GM18861 (cell line): Measurements from ENCODE around the gene C4orf17.
"Not testable (repeated sequence)": the region's sequence is repeated elsewhere in the genome, so short reads cannot be mapped to it uniquely, and the experiment has no call there.

Source experiments
- ATAC-seq: cut with Tn5 transposase; IDR thresholded peaks from one replicate; pipeline ENCODE4 v1.9.1; 2021; ENCODE audit not compliant: unreplicated experiment

Gene C4orf17

DNA sequence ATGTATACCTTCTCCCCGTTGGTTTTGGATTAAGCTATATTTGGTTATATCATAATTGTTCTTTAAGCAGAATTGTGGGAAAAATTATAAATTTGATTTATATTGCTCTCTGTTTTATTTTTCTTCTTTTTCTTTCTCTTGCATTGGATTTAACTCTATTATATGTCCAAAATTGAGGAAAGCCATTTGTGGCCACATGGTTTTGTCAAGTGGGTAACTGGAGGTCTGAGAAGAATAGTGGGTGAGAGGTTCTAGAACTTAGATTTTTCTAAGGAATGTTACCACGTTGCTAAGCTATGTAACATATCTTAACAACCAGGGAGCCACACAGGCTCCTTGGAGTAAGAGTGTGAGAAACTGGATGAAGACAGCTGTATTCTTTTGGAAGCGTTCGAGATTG, at the start of gene C4orf17:
TSS of gene C4orf17 (plus strand) at position 301 of the 400 bp plus-strand sequence. CDS start 2,061 bp downstream, outside the sequence.
- ATAC-seq: no peak

DNA sequence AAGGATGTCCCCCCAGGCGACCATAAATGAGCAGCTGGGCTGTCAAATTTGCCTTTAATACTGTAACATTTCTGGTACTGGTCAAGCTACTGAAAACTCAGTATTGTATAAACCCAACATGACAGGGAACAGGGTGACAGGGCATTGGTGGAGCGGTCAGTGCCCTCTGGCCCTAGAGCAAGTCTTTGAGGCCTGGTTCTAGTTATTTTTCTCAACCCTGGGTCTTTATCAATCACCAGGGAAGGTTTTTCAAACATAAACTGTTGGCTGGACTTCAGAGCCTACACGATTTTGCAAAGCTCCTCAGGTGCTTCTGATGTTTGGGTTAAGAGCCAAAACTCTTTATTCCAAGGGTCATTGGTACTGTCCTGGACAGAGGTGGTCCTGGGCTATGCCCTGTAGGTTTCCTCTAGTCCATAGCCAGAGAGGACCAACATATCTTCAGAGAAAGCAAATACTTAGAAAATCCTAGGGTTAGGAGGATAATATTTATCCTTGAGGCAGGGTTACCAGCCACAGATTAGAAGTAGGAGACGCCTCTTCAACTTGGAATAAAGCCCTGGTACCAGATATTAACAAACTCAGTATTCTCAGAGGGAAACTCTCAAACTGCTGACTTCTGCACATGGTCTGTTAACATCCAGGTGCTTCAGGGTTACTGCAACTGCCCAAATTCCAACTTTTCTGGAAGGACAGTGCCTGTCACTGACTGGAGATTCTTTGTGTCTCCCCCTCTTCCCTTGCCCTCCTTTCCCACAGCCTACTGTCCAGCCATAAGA, 49.0 kb upstream of the C4orf17 start:
- no peak for ATAC-seq

DNA sequence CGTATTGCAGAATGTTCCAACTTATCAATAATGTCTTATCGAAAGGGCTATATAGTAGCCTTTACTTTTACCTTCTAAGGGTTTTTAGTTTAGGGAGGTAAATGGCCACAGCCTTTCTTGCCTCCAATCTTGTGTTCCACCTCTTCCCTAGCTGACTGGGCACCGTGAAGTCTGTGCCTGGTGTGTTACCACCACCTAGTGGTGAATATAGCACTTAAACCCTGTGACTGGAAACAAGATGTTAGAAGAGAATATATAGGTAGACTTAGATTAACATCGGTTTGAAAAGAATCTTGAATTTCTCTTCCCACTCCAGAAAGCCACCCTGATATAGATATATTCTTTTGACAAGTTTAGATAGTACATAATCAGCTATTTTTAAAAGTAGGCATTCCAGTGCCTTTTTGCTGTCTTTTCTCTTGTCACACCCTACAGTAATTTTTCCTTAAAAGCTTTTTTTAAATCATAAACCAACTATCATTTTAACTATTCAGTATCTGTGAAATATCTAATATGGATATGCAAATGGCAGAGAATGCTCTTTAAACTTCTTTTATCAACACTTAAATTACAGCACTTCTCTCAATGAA, 47.9 kb upstream of the C4orf17 start:
- ATAC-seq: peak; percentile 96

DNA sequence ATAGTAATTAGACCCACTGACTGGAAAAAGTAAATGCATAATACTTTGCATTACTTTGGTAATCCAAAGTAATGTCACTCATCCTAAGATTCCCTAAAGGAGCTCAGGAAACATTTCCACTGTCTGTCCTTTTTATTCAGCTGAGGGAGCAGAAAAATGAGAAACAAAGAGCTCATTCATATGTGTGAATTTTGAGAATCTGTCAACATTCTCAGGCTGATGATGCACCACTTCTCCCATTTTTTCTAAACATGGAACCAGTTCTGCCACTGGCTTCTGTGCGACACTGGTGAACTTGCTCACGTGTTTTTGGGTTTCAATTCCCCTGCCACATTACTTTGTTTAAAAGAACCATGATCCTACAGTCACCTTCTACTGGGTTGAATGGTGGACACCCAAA, 47.3 kb upstream of the C4orf17 start:
- no peak for ATAC-seq

DNA sequence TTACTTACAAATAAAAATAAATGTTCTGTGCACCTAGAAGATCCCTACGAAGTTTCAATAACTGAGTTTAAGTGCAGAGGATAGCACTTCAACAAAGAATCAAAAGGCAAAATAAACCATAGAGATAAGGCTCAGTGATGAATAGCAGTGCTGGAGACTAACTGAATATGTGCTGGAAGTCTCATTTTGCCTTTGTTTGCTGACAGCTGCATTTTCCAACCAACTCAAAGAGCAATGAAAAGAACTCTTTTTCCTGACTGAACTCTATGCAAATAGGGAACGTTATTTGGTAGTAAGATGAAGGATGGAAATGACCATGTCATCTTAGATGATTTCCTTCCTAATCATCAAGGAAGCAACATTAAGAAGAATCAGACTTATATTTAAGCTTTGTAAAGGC, 42.9 kb upstream of the C4orf17 start:
- ATAC-seq: no peak

DNA sequence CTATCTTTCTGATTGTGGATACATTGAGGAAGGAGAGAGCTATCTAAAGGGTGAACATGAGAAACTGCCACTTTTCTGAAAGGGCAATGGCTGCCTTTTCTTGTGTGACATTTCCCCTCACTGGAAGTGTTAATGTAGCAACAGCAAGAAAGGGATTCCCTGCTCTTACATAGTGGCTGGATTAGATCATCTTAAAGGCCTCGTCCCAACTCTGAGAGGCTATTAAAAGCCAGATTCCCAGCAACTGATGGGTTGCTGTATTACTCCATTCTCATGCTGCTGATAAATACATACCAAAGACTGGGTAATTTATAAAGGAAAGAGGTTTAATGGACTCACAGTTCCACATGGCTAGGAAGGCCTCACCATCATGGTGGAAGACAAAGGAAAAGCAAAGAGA, 41.9 kb upstream of the C4orf17 start:
- ATAC-seq: no peak

DNA sequence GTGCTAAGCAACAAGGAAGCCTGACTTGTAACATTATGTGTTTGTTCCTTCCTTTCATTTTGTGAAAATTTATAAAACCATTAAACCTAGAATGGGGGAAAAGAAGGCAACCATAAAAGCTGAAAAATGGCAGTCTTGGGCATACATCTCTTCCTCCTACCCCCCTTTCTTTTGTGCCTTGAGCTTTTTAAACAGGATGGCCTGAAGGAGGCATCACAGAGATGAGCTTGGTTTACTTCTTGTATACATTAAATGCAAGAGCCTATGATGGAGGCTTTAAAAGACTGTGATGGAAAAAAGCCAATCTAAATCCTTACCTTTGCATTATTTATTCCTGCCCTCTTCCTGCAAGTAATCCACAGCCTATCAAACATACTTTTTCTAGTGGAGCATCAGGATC, 39.5 kb upstream of the C4orf17 start:
- no peak for ATAC-seq

DNA sequence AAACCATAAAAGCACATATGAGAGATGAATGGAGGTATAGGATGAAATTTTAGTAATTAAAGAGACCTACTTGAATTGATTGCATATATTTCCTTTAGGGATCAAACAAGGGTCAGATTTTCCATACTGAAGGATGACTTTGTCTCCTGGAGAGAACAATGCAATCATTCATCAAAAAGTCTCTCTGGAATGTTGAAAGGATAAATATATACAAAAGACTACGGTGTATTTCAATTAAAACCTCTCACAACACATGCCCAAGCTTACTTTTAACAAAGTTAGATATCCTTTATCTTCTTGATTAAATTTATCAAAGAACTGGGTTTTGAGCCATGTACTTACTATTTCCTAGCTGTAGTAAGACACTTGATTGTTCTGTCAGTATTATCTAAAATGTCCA, 38.9 kb upstream of the C4orf17 start:
- ATAC-seq: no peak

DNA sequence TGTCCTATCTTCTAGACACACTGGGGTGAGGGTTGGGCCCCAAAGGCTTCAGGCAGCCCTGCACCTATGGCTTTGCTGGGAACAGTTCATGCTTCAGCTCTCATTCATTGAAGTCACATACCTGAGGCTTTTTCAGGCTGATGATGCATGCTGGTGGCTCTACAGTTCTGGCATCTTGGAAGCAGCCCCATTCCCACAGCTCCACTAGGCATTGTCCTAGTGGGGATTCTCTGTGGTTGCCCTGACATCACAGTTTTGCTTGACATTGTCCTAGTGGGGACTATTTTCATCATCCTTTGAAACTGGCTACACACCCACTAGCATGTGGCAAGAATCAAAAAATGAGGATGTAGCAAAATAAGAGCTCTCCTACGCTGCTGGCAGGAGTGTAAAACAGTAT, 37.7 kb upstream of the C4orf17 start:
- ATAC-seq: no peak

DNA sequence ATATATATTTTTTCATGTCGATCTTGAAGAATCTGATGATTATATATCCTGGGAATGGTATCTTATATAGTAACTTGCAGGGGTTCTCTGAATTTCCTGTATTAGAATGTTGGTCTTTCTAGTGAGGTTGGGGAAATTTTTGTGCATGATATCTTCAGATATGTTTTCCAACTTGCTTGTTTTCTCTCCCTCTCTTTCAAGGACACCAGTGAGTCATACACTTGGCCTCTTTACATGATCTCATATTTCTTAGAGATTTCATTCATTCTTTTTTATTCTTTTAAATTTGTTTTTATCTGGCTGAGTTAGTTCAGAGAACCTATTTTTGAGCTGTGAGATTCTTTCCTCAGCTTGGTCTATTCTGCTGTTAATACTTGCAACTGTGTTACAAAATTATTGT, 27.2 kb upstream of the C4orf17 start:
- ATAC-seq: no peak

DNA sequence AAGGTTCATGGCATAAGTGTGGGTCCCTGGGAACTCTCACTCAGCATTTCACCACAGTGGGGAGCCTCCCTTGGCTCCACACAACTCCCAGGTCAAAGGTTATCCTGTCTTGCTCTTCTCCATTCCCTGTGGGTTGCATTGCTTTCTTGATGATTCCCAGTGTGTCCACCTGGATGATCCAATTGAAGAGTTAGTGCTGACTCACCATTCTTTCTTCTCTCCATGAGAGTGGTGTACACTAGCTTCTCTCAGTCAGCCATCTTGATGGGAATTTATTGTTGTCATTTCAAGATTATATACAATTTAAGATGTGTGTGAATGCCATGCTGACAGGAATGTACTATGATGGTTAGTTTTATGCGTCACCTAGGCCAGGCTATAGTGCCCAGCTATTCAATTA, 25.6 kb upstream of the C4orf17 start:
- ATAC-seq: no peak

DNA sequence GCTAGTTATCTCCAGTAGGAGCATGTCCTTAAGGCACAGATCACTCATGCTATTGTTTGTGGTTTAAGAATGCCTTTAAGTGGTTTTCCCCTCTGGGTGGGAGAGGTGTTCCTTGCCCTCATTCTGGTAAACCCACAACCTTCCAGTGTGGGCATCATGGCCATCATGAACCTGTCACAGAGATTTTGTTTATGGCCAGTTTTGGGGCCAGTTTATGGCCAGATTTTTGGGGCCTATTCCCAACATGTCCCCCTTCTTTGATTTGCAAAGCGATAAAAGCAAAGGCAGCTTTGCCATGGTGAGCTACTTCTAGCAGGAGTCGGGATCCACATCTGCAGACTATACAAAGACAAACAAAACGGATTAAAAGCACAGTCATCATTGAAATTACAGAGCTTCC, 24.2 kb upstream of the C4orf17 start:
- ATAC-seq: not testable (repeated sequence)

DNA sequence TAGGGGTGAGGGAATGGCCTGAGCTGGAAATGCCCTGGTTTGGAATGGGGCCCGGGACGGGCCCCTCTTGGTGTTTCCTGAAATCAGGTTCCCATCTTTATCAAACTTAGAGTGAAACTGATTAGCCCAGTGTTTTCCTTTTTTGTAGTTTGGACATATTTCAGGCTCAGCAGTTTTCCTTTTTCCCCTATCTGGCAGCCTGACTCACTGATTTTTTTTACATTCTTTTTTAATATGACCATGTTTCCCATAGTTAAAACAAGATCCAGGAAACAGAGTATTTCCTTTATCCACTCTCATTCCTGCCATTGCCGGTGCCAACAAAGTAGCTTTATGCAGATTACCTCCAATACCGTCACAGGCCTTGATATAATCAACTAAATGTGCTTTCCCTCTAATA, 20.5 kb upstream of the C4orf17 start:
- ATAC-seq: no peak

DNA sequence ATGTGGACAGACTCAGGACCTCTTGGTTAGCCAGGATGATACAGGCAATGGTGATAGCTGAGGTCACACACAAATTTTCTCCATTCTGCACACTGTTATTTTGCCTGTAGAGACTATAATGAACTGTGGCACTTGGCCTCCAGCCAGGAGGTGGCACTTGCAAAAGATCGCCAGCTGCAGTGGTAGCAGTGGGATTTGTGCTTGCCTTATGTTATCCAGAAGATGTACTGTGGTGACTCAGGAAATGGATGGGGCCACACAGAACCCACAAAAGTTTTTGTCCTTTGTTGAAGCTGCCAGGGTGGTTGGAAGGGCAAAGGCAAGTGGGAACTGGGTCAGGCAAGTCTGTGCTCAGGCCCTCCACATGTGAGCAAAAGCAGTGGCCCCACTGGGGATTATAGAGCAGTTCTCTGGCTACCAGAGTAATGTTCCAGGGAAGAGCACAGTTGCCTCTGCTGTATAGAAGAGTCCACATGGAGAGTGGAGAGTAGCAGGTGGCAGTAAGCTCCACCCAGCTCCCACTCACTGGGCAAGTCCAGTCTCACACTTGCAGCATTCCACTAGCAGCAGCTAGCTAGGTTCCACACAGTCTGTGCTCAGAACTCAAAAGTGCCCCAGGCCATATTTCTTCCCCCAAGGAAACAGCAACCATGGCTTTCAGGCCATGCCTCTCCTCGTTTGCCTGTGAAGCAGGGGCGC, 5.9 kb upstream of the C4orf17 start:
- no peak for ATAC-seq

DNA sequence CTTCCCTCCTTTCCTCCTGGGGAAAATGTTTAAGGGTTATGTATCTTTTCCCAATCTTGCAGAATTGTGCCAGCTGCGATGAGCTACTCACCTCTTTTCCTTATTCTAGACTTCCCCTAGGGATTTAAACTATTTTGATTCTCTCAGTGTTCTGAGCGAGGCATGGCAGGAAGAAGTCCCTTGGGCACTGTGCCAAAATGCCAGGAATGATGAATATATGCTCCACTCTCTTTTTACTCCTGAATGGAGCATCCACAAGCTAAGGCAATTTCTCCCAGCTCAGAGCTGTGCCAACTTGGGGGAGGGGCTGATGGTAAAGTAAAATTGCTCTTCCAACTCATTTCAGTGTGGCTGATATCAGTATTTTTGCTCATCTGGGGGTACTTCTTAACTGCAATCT, 4.0 kb upstream of the C4orf17 start:
- ATAC-seq: no peak

DNA sequence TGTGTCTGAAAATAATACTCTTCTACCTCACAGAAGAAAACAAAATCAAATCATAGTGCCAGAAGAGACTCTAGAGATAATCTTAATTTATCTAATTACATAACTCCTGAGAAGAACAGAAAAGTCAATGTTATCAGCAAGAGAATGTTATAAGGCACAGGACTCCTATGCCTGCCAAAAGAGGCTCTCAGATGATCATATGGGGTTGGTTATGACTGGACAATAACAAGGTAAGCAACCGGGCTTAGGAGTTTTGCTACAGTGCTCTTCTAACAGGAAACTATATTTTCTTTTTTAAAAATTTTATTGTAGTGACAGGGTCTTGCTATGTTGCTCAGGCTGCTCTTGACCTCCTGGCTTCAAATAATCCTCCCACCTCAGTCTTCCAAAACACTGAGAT, 3.5 kb upstream of the C4orf17 start:
- ATAC-seq: no peak

DNA sequence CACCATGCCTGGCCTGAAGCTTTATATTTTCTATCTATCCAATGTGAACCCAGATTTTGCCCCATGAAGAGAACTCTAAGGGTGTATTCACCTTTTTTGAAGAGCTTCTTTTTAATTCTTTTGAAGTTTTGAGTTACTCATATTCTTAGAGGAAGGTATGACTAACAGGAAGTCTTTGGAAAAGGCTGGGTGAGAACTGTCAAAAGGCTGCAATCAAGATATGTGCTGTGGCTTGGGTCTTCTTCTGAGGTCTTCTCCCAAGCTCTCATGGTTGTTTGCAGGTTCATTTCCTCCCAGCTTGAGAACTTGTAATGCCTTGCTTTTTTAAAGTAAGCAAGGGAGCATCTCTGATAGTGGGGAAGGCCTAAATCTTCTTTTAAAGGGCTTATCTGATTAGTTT, 3.1 kb upstream of the C4orf17 start:
- ATAC-seq: no peak

DNA sequence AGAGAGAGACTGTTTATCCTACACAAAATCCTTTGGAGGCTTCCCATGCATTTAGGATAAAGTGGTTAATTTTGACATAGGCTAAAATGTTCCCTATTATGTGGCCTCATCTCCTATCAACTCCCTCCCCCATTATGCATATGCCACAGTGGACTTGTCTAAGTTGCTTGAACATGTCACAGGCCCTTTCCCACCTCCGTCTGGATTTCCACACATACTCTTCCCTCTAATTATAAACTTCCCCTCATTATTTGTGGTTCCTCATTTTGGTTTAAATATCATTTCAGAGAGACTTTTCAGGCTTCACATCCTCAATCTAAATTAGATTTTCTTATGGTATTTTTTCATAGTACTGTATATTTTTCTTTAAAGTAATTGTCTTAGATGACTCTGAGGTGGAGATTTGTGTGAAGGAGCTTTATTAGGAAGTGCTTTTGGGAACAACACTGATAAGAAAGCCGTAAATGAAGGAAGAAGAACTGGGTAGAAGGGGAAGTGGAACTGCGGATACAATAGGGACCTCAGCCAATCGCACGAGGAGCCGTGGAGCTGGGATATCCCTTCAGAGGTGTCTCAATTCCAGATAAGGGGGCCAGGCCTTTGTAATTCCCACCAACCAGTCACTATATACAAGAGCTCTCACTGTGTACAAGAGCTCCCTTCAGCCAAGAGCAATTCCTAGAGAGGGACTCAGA, 7.9 kb downstream of the C4orf17 start:
- ATAC-seq: no peak

DNA sequence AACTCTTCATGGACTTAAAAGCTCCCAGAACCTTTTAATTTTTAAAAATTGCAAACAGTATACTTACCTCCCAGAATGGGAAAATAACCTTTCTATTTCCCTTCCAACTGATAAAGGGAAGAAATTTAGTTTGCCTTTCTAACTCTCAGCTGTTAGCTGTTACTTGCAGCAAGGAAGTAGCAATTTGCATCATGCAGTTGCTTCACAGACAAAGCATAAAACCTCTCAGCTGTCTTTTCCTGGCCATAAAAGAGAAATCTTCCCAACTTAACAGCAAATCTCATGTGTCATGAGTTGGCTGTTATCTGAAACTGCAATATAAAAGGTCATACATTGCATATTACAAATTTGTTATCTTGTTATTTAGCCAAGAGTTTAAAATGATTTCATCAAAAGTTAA, 18.4 kb downstream of the C4orf17 start:
- no peak for ATAC-seq

DNA sequence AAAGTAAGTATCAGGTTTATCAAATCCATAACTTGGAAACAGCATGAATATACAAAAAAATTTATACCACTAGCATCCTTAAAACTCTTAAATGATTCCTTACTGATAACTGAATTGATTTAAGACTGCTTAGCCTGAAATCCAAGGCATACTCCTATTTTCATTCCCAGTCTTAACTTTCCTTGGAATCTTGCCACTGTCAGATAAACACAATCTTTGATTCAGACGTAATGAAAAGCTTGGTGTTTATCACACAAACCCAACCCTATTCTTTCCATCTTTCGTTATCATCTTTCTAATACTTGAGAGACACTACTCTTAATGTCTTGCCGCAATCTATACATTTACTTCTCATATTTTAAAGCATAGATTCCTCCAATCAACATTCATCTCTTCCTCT, 19.1 kb downstream of the C4orf17 start:
- no peak for ATAC-seq

DNA sequence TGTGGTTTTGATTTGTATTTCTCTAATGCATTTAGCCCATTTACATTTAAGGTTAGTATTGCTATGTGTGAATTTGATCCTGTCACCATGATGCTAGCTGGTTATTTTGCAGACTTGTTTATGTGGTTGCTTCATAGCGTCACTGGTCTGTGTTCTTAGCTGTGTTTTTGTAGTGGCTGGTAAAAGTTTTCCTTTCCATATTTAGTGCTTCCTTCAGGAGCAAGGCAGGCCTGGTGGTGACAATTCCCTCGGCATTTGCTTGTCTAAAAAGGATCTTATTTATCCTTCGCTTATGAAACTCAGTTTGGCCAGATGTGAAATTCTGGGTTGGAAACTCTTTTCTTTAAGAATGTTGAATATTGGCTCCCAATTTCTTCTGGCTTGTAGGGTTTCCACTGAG, 23.9 kb downstream of the C4orf17 start:
- not testable (repeated sequence) for ATAC-seq

DNA sequence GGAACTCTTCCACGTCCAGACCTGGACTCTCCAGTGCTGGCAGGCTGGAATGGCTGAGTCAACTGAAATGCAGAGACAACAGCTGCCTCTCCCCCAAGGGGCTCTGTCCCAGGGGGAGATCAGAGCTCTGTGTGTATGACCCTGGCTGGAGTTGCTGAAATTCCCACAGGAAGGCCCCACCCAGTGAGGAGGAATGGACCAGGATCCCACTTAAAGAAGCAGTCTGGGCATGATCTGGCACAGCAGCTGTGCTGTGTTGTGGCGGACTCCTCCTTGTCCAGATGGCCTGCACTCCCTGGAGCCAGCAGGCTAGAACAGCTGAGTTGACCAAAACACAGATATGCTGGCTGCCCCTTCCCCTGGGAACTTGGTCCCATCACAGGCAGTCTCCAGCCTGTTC, 25.4 kb downstream of the C4orf17 start:
- no peak for ATAC-seq
